Stimulated activated naive CD4-positive, alpha-beta T cell (primary cell): Measurements from ENCODE around the gene WDR27.
"Not testable (repeated sequence)": the region's sequence is repeated elsewhere in the genome, so short reads cannot be mapped to it uniquely, and the experiment has no call there.

ENCODE experiments used
- DNase-seq, 6 experiments: peaks; one replicate each; lab custom pipeline; 2025; lab: John Stamatoyannopoulos, UW

Gene WDR27

DNA sequence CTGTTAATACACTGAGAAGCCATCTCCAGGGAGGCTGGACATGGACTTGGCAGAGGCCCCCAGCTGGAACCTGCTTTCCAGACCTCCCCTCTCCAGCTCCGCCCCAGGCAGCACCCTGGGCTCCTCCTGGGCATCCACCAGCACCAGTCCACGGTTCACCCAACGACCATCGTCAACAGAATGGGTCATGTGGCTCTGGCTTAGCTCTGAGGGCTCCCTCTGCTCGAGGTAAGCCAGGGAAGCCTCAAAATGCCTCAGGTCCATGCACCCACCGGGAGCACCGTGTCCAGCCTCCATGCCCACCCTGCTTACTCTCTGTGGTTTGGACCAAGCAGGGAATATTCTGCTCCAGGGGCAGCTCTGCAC is 40.5 kb downstream of the WDR27 start:
- DNase-seq, result no peak

DNA sequence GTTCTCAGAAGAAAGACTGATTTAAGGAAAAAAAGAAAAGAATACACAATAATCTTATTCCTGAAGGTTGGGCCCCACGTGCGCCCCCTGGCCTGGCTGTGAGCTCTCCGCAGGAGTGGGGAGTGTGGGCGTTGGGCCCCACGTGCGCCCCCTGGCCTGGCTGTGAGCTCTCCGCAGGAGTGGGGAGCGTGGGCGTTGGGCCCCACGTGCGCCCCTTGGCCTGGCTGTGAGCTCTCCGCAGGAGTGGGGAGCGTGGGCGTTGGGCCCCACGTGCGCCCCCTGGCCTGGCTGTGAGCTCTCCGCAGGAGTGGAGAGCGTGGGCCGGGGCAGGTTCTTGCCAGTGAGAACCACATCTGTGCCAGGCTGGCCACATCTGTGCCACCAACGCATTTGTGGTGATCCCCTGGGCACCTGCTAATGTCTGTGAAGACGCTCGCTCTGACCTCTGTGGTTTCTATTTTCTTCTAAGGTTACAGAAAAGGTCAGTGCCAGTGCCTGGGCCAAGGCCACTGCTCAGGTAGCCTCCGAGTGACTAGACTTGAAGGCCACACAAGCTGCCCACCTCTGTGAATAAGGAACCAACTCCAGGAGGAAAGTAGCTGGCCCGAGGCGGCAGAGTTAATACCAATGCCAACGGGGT is 41.0 kb downstream of the WDR27 start:
- no peak for DNase-seq

DNA sequence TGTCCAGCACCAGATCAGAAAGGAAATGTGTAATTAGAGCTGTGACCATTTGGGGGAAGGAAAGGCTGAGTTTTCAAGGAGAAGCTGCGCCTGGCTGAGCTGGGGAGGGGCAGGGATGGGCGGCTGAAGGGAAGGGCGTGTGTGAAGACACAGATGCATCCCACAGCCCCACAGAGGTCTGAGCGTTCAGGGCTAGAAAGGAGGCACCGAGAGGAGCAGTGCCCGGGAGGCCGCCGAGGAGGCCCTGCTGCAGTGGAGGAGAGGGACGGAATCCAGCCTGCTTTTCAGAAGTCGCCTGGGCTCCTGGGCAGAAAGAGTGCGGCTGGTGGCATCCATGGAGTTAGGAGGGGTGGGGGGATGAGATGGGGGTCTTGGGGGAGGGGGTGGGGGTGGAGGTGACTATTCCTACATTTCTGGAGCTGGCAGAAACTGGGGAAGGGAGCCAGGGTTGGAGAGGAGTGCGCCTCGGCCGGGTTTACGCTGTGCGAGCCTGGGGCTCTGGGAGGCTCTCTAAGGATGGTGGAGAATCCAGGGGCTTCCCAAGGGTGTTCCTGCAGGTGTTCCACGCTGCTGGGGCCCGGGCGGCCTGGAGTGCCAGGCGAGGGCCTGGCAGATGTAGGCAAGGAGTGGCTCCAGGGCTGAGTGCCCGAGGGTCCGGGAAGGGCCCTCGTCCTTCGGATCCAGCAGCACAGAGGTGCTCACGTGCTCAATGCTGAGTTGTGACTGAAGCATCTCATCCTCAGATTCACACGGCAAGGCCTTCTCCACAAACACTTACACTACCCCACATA is 41.8 kb downstream of the WDR27 start:
- no peak for DNase-seq

DNA sequence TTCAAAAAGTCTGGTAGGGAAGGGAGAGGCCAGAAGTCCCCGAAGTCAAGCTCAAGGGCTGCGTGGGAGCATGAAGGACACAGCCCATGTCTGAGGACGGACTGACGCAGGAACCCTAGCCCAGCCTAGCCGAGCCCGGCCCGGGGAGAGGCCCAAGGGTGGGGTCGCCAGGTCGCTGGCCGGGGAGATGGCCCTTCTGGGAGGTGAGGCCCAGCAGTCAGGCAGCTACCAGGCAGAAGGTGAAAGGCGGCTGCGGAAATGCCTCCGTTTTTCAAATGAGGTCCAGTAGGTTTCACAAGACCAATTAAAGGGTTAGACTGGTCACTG is 44.6 kb downstream of the WDR27 start:
- no peak for DNase-seq

DNA sequence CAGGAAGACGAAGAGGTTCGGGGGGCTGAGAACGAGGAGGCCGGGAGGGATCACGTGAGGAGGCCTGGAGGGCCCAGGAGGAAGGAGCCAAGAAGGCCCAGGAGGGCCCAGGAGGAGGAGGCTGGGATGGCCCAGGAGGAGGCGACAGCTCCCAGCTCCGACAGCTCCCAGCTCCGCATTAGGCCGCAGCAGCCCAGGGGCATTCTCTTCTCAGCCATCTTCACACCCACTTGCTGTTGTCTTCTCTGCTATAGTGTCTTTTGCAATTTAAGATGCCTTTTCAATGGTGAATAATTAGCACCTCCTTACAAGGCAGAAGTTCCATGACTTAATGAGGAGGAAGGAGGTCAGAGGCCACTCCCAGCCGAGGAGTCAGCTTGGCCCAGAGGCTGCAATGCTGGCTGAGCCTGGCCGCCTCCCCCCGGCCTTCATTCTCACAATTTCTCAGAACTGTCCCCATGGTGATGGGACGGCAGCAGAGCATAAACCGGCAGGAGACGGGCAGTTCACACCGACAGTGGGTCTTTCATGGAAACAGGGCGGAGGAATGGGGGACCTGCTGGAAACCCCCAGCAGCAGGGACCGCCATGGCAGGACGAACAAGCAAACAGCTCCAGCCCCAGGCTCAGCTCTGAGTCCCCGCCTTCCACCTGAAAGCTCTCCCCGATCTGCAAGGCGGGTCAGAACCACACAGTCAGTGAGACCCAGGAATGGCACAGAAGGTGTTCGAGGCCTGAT is 45.1 kb downstream of the WDR27 start:
- DNase-seq, result no peak

DNA sequence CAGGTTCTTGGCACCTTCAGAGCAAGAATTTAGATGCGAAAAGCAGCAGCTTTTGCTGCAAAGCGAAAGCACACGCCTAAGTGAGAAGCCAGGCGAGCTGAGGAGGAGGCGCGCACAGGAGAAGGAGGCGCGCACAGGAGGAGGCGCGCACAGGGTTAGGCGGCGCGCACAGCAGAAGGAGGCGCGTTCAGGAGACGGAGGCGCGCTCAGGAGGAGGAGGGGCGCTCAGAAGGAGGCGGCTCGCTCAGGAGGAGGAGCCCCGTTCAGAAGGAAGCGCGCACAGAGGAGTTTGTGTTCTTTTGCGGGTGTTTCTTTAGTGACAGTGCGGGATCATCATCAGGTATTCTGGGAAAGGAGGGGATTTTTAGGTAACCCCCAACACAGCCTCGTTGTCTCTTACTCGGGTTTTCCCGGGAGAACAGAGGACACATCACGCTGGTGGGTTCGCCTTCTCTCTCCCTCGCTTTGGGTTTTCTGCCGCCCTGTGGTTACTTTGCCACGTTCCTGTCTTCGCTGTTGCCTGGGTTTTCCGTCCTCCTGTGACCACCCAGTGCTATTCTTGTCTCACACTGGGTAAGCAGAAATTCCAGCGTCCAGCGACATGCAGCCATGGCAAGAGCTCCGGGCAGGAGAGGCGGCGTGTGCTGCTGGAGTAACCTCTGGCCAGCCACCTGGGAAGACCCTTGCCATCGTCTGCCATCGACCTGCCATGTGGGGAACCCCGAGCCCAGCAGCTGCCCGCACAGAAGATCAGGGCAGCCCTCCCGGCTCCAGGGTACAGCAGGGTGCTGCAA is 47.0 kb downstream of the WDR27 start:
- DNase-seq, result peak; percentile 58 to 81 (median 65)

GRCh38 chr6:169653691-169654090 is 48.1 kb downstream of the WDR27 start:
- DNase-seq, result no peak

- DNase-seq, result no peak
Observed at GRCh38 chr6:169652896-169653295, 48.9 kb downstream of the WDR27 start.

GRCh38 chr6:169651498-169651897 is 50.3 kb downstream of the WDR27 start:
- DNase-seq, result no peak

- DNase-seq, result no peak
Observed at GRCh38 chr6:169650959-169651292, 50.9 kb downstream of the WDR27 start.

GRCh38 chr6:169650241-169650958 is 51.4 kb downstream of the WDR27 start:
- no peak for DNase-seq

DNA sequence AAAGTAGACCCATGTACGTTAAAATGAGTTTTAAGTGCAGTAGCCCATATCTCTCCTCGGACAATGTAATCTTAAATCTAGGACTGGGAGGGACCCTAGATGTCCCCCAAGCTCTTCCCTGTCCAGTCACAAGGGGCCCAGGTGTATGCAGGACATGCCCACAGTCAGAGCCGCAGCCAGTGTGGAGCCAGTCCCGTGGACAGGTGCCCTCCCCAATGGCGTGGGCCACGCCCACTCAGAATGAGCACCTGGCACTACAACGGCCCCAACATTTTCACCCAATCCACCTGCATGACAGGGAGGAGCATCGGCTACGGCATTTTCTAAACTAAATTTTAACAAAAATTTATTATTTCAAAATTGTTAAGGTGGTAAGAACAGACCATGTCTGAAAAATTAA is 53.2 kb downstream of the WDR27 start:
- DNase-seq, result no peak

- no peak for DNase-seq
Observed at GRCh38 chr6:169648092-169648491, 53.7 kb downstream of the WDR27 start.

GRCh38 chr6:169647637-169648036 is 54.2 kb downstream of the WDR27 start:
- no peak for DNase-seq

DNA sequence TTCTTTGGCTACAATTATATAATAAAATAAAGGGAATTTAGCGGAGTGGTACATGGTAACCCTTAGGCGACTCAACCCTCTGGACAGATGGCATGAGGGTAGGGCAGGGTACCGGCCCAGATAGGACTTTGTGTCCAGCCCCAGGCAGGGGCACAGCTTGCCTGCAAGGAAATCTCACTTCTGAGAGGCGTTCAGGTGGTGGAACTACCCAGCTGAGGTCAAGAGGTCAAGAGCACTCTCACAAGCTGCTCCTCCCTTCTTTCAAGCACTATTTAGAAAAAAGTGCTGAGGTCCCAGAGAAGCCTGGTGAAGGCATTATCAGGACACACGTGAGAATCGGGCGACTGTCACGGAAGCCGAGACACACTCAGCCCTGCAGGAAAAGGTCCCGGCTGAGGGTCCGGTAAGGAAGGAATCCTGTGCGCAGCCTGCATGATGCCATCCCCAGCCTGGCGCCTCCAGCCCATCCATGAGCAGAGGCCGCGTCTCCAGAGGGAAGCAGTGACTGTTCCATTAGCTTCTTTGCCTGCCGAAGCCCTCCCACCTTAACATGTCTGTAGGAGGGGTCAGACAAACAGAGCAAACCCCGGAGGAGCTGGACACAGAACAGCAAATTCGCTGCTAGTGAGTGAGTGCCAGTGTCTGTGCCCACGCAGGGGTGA is 54.8 kb downstream of the WDR27 start:
- no peak for DNase-seq

DNA sequence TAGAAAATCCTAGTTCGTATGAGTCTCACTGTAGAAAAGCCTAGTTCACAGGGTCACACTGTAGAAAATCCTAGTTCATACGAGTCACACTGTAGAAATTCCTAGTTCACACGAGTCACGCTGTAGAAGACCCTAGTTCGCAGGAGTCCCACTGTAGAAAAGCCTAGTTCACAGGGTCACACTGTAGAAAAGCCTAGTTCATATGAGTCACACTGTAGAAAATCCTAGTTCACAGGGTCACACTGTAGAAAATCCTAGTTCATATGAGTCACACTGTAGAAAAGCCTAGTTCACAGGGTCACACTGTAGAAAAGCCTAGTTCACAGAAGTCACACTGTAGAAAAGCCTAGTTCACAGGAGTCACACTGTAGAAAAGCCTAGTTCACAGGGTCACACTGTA is 56.4 kb downstream of the WDR27 start:
- DNase-seq, result not testable (repeated sequence)

GRCh38 chr6:169643521-169643920 is 58.3 kb downstream of the WDR27 start:
- DNase-seq, result no peak

DNA sequence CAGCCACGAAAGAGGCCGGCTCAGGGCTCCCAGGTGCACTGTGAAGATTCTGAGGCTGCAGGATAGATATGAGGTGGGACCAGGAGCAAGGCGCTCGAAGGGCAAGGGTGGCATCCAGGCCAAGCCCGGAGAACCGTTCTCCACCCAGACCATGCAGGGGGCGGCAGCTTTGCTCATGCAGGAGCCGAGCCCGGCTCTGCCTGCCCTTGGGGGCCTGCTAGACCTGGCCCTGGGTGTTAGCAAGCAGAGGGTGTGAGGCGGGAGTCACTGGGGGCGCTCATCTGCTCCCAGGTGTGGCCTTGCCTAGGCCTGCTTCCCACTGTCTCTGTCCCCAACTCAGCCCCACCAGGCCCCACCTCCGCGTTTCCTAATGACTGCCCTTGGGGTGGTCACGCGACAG is 59.4 kb downstream of the WDR27 start:
- DNase-seq, result no peak

DNA sequence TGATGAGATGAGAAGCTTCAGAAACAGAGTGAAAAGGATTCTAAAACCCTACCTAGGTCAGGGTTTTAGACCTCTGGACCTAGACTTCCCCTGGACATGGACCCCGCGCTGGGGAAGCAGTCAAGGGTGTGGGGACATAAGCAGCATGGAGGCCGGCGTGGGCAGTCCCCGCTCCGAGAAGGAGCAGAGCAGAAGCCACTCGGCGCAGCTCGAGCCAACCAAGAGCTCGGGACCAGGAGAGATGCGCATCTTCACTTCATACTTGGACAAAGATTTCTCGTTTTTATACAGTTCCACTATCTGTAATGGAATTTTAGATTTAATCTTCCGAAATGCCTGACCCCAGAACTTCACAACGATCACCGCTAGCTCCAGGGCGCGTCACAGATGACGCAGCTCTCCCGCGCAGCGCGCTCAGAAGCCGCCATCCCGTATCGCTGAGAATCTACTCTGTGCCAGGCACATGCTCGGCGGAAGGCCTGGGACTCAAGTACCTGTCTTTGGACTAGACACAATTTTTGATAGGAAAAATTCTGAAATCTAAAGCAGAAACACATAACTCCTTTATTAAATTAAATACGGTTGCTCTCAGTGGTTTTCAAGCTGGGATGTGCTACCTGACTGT is 60.3 kb downstream of the WDR27 start:
- no peak for DNase-seq

- DNase-seq, result no peak
Observed at GRCh38 chr6:169640983-169641382, 60.8 kb downstream of the WDR27 start.

GRCh38 chr6:169640351-169640852 is 61.4 kb downstream of the WDR27 start:
- DNase-seq, result no peak
